Measurements from ENCODE around the gene SHD.
"Not testable (repeated sequence)": the region's sequence is repeated elsewhere in the genome, so short reads cannot be mapped to it uniquely, and the experiment has no call there.

Gene SHD

DNA sequence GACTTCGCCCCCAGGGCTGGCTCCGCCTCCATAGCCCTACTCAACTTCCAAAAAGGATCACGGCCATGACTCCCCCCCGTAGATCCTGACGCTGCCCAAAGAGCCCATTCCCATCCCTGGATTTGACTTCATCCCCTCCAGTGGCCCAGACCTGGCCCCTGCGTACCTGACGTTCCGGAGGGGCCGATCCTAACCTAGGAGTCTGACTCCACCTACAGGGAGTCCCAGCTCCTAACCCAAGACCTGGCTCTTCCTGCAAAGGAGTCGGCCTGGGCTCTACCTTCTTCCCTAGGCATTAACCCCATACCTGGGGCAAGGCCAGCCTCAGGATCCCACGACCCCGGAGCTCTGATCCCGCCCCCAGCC, 48.8 kb downstream of the SHD start:
- DNase-seq, result no peak

DNA sequence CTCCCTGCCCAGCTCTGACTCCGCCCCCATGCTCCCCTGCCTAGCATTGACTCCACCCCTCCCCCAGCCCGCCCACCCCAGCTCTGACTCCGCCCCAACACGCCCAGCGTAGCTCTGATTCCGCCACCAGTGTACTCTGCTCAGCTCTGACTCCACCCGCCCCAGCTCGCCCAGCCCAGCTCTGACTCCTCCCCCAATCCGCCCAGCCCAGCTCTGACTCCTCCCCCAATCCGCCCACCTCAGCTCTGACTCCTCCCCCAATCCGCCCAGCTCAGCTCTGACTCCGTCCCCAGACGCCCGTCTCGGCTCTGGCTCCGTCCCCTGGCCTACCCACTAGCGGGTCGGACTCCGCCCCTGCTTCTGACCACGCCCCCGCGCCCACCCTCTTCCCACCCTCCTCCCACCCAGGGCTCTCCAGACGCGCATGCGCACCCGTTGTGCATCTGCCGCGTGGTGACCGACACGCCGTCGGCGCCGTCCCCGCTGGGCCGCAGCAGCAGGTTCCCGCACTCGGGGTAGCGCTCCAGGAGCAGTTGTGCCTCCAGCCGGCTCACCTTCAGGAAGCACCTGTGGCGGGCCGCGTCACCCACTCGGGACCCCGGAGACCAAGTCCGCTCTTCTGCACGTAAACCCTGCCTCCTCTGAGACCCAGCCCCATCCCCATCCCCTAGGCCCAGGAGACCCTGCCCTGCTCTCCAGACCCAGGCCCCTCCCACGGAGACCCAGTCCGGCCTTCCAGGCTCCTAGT, 49.4 kb downstream of the SHD start:
- DNase-seq, result no peak

DNA sequence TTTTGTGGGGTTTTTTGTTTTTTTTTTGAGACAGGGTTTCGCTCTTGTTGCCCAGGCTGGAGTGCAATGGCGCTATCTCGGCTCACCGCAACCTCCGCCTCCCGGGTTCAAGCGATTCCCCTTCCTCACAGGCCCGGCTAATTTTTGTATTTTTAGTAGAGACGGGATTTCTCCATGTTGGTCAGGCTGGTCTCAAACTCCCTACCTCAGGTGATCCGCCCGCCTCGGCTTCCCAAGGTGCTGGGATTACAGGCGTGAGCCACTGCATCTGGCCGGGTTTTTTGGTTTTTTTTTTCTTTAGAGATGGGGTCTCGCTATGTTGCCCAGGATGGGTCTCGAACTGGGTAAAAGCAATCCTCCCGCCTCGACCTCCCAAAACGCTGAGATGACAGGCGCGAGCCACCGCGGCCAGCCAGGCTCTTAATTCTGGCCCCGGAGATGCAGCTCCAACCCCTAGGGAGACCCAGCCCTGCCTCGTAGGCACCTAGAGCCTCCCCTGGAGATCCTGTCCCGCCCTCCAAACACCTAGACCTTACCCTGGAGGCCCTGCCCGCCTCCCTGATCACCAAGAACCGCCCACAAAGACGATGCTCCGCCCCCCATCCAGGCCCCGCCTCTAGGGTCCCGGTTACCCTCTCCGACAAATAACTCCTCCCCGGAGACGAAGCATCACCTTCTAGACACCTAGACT, 50.1 kb downstream of the SHD start:
- not testable (repeated sequence) for DNase-seq

DNA sequence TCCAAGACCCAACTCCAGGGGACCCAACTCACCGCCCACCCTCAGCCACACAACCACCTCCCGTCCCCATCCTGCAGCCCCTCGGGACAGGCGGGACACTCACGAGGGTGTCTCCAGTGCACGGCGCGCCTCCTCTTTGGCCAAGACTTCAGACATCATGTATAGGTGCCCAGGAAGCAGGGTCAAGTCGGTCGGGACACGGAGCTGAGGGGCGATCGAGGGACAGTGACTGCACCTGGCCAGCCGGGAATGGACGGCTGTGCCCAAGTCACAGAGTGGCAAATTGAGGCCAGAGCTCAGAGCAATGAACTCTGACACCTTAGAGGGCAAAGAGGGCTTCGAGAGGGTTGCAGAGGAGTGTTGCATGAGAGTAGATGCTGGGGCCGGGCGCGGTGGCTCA, 50.8 kb downstream of the SHD start:
- DNase-seq, result no peak

DNA sequence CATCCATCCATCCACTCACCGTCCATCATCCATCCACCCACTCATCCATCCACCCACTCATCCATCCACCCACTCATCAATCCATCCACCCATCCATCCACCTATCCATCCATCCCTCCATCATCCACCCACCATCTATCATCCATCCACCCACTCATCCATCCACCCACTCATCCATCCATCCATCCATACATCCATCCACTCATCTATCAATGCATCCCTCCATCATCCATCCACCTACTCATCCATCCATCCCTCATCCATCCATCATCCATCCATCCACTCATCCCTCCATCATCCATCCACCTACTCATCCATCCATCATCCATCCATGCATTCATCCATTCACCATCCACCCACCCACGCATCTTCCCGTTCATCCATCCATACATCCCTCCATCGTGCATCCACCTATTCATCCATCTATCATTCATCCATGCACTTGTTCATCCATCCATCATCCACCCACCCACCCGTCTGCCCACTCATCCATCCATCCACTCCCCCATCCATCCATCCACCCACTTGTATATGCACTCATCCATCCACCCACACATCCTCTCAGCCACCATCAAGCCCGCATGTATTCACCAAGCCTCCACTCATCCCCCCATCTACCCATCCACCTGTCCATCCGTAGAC, 56.0 kb downstream of the SHD start:
- DNase-seq, result no peak

DNA sequence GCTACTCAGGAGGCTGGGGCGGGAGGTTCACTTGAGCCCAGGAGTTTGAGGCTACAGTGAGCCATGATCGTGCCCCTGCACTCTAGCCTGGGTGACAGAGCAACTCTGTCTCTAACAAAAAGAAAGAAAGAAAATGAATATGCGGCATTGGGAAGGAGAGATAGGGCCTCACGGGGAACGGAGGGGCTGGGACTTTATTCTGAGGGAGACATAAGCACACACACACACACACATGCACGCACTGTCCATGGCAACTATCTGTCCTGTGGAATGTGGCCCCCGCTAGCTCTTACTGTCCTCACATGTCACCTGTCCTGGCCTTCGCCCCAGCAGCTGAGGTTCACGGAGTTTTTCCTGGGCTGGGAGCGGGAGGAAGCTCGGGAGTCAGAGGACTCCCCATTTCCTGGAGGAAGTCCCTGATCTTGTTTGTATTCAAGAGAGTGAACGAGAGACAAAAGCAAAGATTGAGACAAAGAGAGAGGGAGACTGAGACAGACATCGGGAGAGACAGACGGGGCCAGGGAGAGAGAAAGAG, 58.9 kb downstream of the SHD start:
- DNase-seq, result peak; percentile 11

DNA sequence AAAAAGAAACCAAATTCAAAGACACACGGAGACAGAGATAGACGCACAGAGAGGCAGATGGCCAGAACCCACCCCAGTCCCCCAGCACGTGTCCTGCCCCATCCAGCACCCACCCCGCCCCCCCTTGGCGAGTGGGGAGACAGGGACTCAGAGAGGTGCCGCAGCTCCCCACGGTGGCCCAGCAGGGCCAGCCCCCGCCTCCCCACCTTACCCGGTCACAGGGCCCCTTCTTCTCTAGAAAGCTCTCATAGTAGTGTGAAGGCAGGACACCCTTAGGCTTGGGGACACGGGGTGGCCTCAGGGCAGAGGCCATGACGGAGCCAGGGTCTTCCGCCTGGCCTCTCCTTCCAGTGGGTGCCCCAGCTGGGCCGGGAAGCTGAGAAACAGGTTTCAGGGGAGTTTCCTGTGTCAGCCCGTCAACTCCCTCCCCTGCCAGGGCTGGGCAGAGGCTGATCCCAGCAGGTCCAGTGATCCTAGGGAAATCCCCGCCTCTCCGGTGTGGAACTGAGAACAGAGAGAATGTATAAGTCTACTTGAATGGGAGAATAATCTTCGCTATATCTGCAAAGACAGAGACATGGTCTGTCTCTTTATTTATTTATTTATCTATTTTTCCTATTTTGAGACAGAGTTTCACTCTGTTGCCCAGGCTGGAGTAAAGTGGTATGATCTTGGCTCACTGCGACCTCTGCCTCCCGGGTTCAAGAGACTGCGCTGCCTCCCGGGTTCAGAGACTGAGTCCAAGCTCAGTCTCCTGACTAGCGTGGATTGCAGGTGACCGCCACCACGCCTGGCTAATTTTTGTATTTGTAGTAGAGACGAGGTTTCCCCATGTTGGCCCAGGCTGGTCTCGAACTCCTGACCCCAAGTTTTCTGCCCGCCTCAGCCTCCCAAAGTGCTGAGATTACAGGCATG, 59.6 kb downstream of the SHD start, which contains the start of gene STAP2:
STAP2 (minus strand) TSS at position 387 of the 915 bp plus-strand sequence; CDS start at position 313, 74 bp downstream.
- DNase-seq, result peak; percentile 11

Data from DMS79 treated with DMSO at 0.1 percent for 48 hours (cell line).